Neural progenitor cell (in vitro differentiated cells): ENCODE results near the gene SRRM2.

Experiments used
- EZH2 ChIP-seq: fragments of 200-600 bp; sonication (generic); IDR thresholded peaks from 2 replicates; pipeline ENCODE4 v1.6.1; 2017; ENCODE audit warnings: antibody characterized with exemption, mild to moderate bottlenecking, moderate library complexity
- TF ChIP-seq, protein P1 (sequence below): fragments of 200-600 bp; sonication (generic); IDR thresholded peaks from 2 replicates; pipeline ENCODE4 v1.5.1; 2017; ENCODE audit warnings: antibody characterized with exemption, mild to moderate bottlenecking

DNA sequence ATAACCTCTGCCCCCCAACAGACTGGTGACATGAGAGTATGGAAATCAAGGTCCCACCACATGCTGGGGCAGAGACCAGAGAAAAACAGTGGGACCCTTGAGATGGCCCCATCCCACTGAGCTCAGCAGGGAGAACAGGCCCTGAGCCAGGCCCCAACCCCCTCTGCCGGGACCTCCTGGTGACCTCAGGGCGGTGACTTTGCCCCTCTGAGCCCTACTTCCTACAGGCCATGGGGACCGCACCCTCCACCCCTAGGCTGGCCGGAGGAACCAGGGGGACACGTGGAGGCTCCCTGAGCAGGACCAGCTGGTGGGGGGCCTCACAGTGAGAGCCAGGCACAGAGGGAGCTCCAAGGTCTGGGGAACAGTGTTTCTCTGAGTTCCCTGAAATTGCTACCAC is 13.8 kb upstream of the SRRM2 start:
- TF ChIP-seq, protein P1, sequence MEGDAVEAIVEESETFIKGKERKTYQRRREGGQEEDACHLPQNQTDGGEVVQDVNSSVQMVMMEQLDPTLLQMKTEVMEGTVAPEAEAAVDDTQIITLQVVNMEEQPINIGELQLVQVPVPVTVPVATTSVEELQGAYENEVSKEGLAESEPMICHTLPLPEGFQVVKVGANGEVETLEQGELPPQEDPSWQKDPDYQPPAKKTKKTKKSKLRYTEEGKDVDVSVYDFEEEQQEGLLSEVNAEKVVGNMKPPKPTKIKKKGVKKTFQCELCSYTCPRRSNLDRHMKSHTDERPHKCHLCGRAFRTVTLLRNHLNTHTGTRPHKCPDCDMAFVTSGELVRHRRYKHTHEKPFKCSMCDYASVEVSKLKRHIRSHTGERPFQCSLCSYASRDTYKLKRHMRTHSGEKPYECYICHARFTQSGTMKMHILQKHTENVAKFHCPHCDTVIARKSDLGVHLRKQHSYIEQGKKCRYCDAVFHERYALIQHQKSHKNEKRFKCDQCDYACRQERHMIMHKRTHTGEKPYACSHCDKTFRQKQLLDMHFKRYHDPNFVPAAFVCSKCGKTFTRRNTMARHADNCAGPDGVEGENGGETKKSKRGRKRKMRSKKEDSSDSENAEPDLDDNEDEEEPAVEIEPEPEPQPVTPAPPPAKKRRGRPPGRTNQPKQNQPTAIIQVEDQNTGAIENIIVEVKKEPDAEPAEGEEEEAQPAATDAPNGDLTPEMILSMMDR: no peak
- no peak for TF ChIP-seq EZH2
